ENCODE results near the gene MALRD1. TPM values are rescaled to one million over a fixed set of nuclear protein-coding genes. Genes with fewer than 3 reads are reported as not detected.

Gene MALRD1
- total RNA-seq, 4 donors from 2014 or later: 0.94 to 4.5 (median 2.3) TPM; not detected in 1

GRCh38 chr10:19302117-19302516 lies 253.5 kb downstream of the MALRD1 start:
- no peak for DNase-seq
- intact Hi-C loops (cut with DNase I): no loop called here
- 95% methylated on average over 4 of the region's 4 CpGs for WGBS, 2 donors
- H3K27ac ChIP-seq: no peak overlapping the region
- TF ChIP-seq POLR2A (IDR thresholded peaks at IDR 0.05): no peak
- TF ChIP-seq CTCF (IDR thresholded peaks at IDR 0.05): no peak
- no peak overlapping the region for H3K4me3 ChIP-seq (replicated peaks in 1 of 3)
- H3K9me3 ChIP-seq: no peaks in the 10 kb centered on the region
- H3K36me3 ChIP-seq: no peaks in the 10 kb centered on the region
- no peaks in the 10 kb centered on the region for H3K4me1 ChIP-seq
- no peaks in the 10 kb centered on the region for H3K27me3 ChIP-seq

DNA sequence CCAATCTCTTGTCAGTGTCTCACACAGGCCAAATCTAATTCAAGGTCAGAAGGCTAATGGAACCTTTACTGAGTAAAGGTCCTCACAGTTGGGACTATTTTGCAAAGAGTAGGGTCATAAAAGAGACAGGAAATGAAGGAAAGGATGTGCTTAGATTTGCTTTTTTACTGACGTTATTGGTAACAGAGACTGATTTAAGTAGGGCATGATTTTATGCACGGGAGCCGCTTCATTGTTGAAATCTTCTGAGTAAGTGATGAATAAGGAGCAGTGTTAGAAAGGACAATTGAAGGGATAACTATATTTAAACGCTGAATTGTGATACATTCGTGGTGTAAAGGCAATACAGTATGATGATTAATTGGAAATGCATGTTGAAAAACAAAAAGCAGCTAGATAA lies 261.5 kb downstream of the MALRD1 start:
- H3K9me3 ChIP-seq: no peaks in the 10 kb centered on the region
- 54 to 74% methylated on average over 5 of the region's 5 CpGs for WGBS, 2 donors
- H3K27ac ChIP-seq: no peak overlapping the region
- no peaks in the 10 kb centered on the region for H3K36me3 ChIP-seq
- H3K4me3 ChIP-seq (replicated peaks in 1 of 3): no peak overlapping the region
- no peaks in the 10 kb centered on the region for H3K4me1 ChIP-seq
- no peak for TF ChIP-seq POLR2A (IDR thresholded peaks at IDR 0.05)
- no peak for TF ChIP-seq CTCF (IDR thresholded peaks at IDR 0.05)
- H3K27me3 ChIP-seq: no peaks in the 10 kb centered on the region
- intact Hi-C loops (cut with DNase I): no loop called here
- no peak for DNase-seq

- no peaks in the 10 kb centered on the region for H3K27me3 ChIP-seq
- H3K9me3 ChIP-seq: no peaks in the 10 kb centered on the region
- 89 to 90% methylated on average over 3 of the region's 3 CpGs for WGBS, 2 donors
- intact Hi-C loops (cut with DNase I): no loop called here
- TF ChIP-seq CTCF (IDR thresholded peaks at IDR 0.05) (no peak), POLR2A (IDR thresholded peaks at IDR 0.05) (no peak)
- no peaks in the 10 kb centered on the region for H3K4me1 ChIP-seq
- DNase-seq: no peak
- no peak overlapping the region for H3K4me3 ChIP-seq (replicated peaks in 1 of 3)
- no peak overlapping the region for H3K27ac ChIP-seq
- no peaks in the 10 kb centered on the region for H3K36me3 ChIP-seq
Measured at GRCh38 chr10:19316204-19316870, 267.7 kb downstream of the MALRD1 start.

- Histone ChIP-seq H3K4me3 (replicated peaks in 1 of 3) (no peak overlapping the region), H3K9me3 (no peaks in the 10 kb centered on the region), H3K4me1 (no peaks in the 10 kb centered on the region), H3K36me3 (no peaks in the 10 kb centered on the region), H3K27me3 (no peaks in the 10 kb centered on the region), H3K27ac (no peak overlapping the region)
- intact Hi-C loops (cut with DNase I): no loop called here
- no peak for DNase-seq
- 96% methylated on average over 1 of the region's 1 CpG for WGBS, 2 donors
- no peak for TF ChIP-seq CTCF (IDR thresholded peaks at IDR 0.05)
- no peak for TF ChIP-seq POLR2A (IDR thresholded peaks at IDR 0.05)
Measured at GRCh38 chr10:19317952-19318351, 269.4 kb downstream of the MALRD1 start.

- intact Hi-C loops (cut with DNase I): no loop called here
Measured at GRCh38 chr10:19325581-19325980, 277.0 kb downstream of the MALRD1 start.

More at GRCh38 chr10:19325581-19325980, 277.0 kb downstream of the MALRD1 start:
- no peaks in the 10 kb centered on the region for H3K27me3 ChIP-seq
- H3K4me3 ChIP-seq (replicated peaks in 1 of 3): no peak overlapping the region
- TF ChIP-seq CTCF (IDR thresholded peaks at IDR 0.05): no peak
- TF ChIP-seq POLR2A (IDR thresholded peaks at IDR 0.05): no peak
- H3K9me3 ChIP-seq: no peaks in the 10 kb centered on the region
- no peaks in the 10 kb centered on the region for H3K36me3 ChIP-seq
- WGBS, 2 donors: 73 to 81% methylated on average over 4 of the region's 4 CpGs
- H3K4me1 ChIP-seq: no peaks in the 10 kb centered on the region
- no peak overlapping the region for H3K27ac ChIP-seq
- no peak for DNase-seq

All from thyroid gland (tissue), 4 donors.